Measurements from ENCODE around the gene AGBL1.
A peak's percentile ranks its signal among the peaks of the same experiment; 100 is the strongest.

The AGBL1 gene

DNA sequence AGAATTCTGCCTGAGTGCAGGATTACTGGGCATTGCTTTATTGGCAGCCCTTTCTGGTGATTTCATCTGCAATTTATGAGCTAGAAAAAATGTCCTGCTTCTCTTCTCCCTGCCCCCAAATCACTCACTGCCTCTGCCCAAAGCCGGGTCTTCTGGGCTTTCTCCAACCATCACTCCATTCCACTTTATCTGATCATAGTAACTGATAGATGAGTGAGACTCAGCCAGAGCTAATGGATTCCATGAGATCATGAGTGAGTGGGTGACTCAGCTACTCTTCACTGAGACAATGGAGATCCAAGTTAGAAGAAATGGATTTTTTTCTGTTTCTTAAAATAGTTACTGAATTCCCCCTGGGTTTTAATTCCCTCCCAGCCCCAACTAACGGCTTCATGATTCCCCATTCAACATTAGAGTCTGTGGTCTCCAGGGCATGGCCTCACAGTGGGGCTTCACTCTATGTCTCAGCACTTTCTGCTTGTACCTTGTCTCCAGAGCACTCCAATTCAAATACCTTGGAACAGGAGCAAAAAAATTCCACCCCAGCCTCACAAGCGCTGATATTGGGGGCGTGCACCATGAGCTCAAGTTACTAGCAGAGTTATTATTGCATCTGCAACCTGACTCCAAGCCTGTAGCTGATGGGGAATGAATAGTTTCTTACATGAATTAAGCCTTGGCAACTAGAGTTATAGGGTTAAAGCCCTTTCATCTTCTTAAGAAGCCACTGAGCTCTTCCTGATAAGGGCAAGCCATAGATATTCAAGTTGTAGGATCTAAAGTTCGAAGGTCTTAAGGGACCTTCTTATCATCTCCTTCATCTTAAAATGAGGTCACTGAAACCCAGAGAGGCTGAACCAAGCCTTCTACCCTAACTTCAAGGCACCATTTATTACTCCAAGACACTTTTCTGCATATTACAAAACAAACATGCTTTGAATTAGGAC, 85.9 kb downstream of the AGBL1 start:
- peak; percentile 16 for DNase-seq

DNA sequence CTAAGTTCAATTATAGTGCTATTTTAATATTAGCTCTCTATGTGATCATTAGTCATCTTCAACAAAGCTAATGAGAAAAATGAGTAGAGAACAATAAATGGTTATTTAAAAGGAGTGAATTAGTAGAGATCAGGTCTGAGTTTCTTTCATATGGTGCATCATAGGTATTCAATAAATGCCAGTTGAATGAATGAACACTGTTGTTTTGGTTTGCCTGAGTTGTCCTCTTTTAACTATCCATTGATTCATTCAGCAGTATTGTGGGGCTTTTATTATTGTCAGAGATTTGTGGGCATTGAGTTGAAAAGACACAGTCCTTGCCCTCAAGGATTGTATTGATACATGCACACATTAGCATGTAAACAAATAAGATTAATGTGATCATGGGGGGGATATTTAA, 88.2 kb downstream of the AGBL1 start:
- peak; percentile 33 for DNase-seq

DNA sequence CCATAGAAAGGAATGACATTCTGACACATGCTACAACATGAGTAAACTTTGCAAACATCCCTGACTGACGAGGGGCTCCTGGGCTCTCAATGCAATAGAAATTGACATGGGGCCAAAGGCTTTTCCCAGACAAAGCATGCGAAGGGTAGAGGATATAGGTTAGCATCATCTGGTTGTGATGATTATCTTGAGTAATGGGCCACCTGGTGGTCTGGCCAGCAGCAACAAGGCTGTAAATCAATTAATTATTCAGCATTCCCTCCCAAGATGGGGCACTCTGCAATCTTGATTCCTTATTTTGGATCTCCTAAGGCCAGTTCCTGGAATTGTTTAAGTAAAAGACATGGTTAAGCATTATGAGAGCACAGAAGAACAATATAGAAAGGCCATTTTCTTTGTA, 99.2 kb downstream of the AGBL1 start:
- peak; percentile 87 for DNase-seq

DNA sequence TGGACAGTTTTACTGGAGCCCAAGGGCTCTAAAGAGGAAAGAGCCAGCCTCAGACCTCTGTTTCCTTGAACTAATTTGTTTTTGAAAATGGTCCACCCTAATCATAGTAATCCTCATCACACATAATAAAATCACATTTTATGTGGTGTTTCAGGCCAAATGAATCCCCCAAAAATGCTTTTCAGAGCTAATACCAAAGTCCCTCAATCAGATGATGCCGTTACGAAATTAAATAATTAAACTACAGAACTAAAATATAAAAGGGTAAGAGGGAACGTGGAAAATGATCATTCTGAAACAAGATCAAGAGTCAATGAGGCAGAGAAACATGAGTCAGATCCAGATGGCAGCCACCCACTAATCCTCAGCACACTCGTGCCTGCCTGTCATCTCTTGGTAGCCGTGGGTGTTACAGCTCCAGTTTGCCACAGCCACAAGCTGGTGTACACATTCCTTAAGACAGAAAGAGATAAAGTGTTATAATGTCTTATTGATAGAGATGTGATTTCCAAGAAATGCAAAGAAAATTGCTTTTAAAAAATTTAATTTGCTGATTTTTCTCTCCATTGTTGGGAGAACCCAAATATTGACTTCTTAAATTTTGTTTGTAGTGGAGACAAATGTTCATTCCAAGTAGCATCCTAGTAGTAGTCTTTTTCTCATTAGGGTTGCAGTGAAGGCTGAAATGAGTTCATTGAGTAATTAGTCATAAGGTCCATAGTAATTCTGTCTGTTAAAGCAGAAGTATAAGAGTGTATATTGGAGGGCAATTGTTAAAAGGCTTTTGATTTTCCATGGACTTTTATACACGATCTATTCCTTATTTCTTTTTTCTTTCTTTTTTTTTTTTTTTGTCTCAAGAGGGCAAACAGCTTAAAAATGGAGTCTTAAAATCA, 104.2 kb downstream of the AGBL1 start:
- DNase-seq, result peak; percentile 94

DNA sequence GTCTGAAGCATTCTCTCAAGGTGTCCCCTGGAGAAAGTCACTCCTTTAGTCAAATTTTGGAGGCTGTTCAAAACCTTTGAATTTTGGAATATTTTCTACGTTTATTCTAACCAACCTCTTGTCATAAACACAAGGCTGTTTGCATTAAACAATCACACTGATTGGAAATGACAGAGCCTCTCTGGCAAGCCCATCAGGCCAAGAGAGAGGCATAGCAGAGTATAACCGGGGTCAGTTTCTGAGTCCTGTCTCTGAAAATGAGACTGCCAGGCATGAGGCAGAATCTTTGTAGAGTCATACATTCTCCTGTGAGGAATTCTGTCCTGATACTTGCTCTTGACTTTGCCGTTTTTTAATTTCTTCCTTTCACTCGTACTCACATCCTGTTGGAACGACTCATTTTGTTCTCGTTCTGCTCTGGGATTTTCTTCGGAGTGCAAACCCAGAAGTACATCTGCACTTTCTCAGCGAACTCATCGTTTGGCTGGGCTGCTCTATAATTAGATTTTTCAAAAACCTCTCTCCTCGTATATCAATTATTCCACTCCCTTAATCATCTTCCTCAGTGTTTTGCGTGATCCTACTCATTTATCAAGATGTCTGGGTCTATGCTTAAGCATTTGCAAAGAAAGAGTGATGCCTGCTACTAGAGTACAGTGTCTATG, 114.2 kb downstream of the AGBL1 start:
- no peak for DNase-seq

DNA sequence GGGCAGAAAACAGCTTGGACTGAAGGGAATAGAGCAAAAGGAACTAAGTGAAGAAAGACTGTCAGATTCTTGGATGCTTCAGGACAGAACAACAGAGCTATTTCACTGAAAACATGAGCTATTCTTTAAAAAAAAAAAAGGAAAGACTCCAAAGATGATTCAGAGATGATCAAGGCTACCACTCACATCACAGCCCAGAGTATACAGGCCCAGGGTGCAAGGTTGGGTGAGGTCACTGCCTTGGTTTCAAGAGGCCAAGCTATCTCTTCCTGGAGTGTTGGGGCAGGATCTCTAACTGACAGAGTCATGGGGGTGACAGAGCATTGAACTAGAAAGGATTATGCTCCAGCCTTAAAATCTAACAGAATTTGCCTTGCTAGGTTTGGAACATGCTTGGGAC, 118.1 kb downstream of the AGBL1 start:
- DNase-seq, result peak; percentile 72

DNA sequence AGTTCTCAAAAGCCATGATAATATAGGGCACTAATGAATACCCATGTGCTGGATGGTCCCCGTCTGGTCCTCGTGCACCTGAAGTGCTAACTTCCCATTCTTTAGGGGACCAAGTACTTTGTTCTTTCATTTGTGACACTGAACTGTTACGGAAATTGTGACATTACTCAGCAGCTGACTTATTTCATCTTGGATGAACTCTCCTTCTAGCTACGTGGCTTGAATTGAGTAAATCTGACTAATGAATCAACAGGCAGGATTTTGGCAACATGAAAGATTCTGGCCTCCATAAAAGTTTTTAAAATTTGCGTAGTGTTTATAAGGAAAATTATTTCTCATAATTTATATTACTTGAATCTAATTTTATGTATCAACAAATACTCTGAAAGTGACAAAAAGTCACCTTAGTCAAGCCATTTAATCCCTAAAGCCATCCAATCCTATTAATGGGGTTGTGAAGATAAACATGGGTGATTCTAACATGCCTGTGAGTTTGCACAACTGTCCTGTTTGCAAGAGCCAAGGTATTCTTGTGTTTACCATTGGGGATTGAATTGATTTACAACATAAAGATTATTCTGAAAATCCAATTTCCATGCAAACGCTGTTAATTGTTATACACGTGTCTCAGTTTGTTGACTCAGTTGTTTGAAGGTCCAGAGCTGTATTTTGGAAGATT, 119.9 kb downstream of the AGBL1 start:
- peak; percentile 96 for DNase-seq

DNA sequence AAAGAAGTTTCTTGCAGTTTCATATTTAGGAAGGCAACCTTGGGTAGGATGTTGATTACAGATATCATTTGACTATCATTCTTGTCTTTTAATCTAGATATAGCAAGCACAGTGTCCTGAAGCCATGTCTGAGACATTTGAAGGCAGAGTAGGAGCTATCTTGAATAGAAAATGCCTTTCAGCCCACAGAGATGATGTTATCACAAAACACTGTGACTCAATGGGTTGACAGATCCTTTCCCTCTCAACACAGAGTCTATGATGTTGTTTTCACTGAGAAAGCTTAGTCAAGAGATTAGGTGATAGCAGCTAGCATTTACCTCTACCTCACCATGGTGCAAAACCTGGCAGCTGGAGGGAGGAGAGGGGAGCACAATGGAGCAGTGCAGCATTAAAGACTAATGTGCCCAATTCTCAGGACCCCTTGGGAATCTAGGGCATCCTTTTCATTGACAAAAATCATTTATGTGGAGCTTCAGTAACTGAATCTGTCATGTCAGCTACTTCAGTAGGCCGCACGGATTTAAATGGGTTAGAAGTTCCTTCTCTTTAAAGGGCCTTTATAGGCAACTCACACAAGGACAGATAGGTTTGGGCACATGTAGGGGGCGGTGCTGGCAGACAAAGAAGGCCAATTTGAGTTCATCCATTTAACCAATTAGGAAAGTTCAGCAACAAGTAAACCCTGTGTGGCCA, 121.8 kb downstream of the AGBL1 start:
- peak; percentile 77 for DNase-seq

DNA sequence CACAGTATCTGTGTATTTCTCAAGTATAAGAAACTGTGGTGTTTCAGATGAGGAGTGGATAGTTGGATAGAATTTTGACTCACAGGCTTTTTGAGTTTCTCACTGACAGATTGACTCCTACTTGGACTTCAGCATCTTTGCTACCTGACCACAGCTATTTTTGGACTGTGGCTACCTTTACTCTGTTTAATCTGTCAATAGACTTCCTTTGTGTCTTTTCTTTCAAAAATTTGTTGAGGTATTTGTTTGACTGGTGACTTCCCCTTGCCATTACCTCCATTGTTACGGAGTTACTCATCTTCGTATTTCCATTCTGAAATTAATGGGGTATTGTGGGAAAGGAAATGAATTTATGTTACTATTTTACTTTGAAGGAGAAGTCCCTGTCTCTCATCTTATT, 123.8 kb downstream of the AGBL1 start:
- no peak for DNase-seq

DNA sequence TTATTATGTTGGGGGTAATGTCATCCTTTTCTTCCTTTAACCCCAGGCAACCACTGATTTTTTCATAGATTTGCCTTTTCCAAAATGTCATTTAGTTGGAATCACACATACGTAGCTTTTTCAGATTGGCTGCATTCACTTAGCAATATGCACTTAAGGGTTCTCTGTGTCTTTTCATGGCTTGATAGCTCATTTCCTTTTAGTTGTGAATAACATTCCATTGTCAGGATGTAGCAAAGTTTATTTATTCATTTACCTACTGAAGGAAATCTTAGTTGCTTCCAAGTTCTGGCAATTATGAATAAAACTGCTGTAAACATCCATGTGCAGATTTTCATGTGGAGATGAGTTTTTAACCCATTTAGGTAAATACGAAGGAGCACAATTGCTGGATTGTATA, 125.4 kb downstream of the AGBL1 start:
- DNase-seq, result no peak

DNA sequence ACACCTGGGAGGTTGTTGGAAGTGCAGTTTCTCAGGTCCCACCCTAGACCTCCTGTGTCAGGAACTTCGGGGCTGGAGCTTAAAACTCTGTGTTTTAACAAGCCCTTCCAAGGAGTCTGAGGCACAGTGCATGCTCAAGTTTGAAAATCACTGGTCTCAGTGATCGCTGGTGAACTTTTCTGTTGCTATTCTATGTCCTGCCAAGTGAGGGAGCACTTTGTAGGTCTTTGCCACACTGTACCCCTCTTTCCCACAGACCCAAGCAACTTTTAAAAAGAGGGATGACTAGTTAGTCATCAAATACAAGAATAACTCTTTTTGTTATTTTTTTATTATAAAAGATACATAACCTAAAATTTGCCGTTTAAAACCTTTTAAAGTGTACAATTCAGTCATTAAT, 133.7 kb downstream of the AGBL1 start:
- no peak for DNase-seq

DNA sequence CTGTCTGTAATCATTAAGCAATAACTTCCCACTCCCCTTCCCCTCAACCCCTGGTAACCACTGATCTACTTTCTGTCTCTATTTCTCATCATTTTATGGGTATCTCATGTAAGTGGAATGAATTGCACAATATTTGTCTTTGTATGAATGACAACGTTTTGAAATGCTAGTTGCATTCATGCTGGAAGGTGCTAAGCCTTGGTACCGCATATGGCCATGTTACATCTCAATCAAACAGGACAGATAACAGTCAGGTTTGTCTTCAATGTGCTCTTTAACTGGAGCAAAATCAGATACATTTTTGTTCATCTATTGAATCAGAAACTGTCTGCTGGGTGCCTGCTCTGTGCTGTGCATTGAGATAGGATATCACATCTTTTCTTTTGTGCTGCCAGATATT, 134.2 kb downstream of the AGBL1 start:
- no peak for DNase-seq

DNA sequence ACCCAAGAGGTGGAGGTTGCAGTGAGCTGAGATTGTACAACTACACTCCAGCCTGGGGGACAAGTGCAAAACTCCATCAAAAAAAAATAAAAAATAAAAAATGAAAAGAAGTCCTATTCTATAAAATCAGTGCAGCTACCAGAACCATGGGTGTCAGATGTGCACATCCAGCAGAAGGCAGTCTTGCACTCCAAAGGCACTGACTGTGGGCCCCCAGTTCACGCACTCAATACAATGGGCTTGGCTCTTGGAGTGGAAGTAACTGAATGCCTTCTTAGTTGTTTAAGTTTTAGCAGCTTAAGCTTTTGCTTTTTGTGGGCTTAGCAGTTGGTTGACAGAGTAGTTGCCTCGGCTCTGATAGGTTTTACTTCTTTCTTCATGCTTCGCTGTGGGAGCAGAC, 141.4 kb downstream of the AGBL1 start:
- DNase-seq, result no peak

DNA sequence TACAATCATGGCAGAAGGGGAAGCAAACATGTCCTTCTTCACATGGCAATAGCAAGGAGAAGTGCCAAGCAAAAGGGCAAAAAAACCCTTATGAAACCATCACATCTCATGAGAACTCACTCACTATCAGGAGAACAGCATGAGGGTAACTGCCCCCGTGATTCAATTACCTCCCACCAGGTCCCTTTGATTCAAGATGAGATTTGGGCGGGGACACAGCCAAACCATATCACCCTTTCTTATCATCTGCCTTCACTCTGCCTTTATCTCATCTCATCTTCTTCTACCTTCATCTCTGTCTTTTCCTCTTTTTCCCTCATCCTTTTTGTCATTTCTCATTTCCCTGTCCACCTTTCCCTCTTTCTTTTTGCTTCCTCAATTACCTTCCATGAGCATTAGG, 149.6 kb downstream of the AGBL1 start:
- DNase-seq, result no peak

DNA sequence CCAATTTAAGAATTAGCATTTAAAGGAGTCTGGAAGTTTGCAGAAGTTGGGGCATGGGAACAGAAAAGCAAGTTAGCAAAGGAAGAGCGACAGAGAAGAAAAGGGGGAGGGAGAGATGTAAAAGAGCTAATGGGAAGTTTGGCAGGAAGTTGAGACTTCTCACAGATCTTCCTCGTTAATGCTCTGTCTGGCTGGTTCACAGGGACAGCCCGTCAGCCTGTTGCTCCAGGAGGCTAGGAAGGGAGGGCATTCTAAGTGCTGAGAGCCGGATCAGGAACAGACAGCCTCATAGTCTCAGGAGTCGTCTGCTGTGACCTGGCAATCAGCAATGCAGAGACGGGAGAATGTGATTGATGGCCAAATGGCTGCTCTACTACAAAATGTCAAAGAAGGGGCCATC, 150.3 kb downstream of the AGBL1 start:
- DNase-seq, result no peak

DNA sequence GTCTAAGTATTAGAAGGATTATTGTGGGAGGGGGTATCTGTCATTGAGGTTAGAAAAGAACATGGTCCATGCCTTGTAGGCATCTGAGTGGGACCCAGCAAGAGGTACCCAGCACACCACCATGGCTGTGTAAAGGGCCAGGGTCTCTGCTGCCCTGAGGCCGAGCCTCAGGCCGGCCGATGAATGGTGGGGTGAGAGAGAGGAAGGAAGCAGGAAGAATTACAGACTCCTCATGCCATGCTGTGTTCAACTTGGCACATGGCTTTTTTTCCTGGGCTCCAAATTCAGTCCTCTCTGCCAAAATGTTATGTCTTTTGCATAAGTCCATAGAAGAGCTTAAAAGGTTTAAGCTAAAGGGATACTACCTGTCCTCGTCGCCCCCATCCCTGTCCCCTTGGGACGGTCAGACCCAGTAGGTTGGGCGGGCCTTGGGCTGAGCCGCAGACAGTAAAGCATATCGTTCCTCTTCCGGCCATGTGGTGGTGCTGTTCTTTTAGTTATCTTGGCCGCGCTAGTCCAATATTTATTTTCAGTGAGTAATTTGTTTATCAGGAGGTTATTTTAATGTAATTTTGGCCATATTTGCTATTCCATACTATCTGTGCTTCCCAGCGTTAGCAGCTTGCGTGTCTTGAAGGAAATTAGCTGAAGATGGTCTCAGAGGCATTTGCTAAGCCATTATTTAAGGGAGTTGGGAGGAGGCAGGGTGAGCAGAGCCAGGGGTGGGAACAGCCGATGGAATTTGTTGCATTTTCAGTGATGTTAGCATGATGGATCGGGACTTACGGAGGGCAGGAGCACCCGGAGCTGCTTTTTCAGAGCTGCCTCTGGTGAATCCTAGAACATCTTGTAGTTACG, 152.4 kb downstream of the AGBL1 start:
- peak; percentile 75 for DNase-seq

DNA sequence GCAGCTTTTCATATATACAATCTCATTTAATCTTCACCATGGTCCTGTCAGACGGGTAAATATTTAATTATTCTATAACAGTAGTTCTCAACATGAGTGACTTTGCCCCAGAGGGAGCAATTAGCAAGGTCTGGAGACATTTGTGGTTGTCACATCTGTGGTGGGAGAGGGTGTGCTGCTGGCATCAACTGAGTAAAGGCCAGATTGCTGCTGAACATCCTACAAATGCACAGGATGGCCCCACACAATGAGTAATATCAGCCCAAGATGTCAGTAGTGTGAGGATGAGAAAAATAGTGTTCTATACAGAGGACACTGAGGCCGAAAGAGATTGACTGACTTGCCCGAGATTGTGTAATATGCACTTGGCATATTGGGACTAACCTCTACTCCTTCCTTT, 156.0 kb downstream of the AGBL1 start:
- no peak for DNase-seq

DNA sequence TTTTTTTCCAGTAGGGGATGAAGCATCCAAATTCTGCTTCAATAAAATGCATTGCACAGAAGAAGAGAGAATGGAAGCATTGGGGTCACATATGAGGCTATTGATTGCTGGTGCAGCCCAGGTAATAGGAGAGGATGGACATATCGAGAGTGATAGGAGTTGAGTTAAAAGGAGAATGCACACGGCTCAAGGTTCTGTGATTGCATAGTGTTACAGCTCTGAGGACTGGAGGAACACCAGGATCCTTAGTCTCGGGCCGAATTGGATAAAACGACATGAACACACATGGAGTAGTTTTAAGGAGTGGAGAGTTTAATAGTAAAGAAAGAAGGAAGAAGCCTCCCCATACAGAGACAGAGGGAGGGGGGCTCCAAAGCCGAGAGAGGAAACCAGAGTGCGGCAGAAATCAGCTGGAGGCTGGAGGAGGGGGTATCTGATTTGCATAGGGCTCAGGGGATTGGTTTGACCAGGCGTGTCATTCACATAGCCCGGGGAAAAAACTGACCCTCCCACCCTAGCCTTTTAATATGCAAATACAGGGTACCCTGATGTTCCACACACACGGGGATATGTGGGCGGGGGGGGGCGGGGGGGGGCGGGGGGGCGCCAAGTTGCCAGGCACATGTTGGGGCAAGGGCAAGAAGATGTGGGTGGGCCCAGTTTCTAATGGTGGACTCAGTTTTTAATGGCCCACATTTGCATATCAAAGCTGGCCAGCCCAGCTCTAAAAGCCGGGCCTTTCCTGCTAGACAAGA, 156.9 kb downstream of the AGBL1 start:
- DNase-seq, result peak; percentile 59

DNA sequence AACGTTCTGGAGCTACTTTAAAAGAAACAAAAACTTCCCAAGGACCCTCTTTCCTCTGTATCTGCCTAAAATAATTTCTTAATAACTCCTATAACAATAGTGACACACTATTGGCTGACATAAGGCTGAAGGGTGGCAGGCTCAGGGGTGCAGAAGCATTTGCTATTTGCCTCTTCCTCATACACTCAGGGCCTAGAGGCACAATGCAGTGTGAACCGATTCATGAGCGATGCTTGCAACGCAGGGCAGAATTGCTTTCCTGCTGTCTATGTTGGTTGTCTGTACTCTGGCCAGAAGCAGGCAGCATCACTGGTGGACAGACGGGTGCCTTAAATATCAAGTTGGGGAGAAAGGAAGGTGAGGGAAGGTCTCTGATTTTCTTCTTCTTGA, 157.4 kb downstream of the AGBL1 start:
- no peak for DNase-seq

DNA sequence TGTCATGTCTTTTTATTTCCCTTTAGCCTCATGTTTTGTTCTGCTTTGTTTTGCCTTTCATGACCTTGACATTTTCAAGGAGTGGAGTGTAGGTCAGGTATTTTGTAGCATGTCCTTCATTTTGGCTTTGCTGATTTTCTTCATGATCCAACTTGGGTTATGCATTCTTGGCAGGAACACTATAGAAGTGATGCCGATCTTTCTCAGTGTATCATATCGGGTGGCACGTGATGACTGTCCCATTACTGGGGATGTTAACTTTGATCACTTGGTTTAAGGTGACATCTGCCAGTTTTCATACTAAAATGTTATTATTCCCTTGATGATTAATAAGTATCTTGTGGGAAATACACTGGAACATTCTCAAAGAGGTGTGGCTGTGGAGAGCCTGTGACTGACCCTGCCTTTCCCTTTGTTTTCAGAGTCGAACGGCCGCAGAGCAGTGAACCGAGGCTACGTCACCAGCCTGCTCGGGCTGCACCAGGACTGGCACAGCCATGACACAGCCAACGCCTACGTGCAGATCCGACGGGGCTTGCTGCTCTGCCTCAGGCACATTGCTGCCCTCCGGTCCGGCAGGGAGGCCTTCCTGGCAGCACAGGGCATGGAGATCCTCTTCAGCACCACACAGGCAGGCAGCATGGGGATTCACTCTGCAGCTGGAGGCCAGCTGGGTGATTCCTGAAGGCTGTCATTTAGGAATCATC, 167.7 kb downstream of the AGBL1 start:
- no peak for DNase-seq
